ENCODE results near the gene METTL15.

DNA sequence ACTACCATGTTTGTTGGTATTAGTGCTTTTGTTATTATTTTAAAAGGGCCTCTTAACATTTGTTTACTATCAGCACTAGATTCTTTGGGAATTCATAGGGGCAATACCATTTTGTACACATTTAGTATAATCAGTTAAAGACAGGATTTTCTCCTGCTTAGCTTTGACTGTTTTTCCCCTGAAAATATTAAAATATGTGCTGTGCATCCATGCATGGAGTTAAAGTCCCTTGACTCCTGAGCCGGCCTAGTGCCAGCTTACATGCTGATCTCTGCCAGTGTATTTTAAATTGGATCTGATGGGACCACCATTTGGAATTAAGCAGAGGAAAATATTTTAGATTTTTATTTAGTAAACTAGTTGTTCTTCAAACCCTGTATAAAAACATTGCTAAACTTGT is 161.4 kb downstream of the METTL15 start:
- TF ChIP-seq, protein P1, sequence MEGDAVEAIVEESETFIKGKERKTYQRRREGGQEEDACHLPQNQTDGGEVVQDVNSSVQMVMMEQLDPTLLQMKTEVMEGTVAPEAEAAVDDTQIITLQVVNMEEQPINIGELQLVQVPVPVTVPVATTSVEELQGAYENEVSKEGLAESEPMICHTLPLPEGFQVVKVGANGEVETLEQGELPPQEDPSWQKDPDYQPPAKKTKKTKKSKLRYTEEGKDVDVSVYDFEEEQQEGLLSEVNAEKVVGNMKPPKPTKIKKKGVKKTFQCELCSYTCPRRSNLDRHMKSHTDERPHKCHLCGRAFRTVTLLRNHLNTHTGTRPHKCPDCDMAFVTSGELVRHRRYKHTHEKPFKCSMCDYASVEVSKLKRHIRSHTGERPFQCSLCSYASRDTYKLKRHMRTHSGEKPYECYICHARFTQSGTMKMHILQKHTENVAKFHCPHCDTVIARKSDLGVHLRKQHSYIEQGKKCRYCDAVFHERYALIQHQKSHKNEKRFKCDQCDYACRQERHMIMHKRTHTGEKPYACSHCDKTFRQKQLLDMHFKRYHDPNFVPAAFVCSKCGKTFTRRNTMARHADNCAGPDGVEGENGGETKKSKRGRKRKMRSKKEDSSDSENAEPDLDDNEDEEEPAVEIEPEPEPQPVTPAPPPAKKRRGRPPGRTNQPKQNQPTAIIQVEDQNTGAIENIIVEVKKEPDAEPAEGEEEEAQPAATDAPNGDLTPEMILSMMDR (IDR thresholded peaks at IDR 0.05; ENCODE audit: insufficient read depth, low read length, poor library complexity, severe bottlenecking) = no peak
- TF ChIP-seq EZH2phosphoT487 (conservative IDR thresholded peaks at IDR 0.05; ENCODE audit: low read length) = no peak
